ENCODE measurements around the gene SCAND1. TPM values are rescaled to one million over a fixed set of nuclear protein-coding genes. Genes with fewer than 3 reads are reported as not detected.
"Not testable (repeated sequence)": the region's sequence is repeated elsewhere in the genome, so short reads cannot be mapped to it uniquely, and the experiment has no call there.

Gene SCAND1
- total RNA-seq, 1 experiment from 2014 or later: 56.6 TPM

GRCh38 chr20:35968930-35969329, 14.6 kb upstream of the SCAND1 start:
- H3K27me3 ChIP-seq (ENCODE audit: insufficient read depth, low read depth): no peaks in the 10 kb centered on the region
- H3K27ac ChIP-seq: no peak overlapping the region
- TF ChIP-seq, protein P1, sequence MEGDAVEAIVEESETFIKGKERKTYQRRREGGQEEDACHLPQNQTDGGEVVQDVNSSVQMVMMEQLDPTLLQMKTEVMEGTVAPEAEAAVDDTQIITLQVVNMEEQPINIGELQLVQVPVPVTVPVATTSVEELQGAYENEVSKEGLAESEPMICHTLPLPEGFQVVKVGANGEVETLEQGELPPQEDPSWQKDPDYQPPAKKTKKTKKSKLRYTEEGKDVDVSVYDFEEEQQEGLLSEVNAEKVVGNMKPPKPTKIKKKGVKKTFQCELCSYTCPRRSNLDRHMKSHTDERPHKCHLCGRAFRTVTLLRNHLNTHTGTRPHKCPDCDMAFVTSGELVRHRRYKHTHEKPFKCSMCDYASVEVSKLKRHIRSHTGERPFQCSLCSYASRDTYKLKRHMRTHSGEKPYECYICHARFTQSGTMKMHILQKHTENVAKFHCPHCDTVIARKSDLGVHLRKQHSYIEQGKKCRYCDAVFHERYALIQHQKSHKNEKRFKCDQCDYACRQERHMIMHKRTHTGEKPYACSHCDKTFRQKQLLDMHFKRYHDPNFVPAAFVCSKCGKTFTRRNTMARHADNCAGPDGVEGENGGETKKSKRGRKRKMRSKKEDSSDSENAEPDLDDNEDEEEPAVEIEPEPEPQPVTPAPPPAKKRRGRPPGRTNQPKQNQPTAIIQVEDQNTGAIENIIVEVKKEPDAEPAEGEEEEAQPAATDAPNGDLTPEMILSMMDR (conservative IDR thresholded peaks at IDR 0.05): no peak
- TF ChIP-seq EZH2 (IDR thresholded peaks at IDR 0.05; ENCODE audit: low read depth): no peak
- H3F3A ChIP-seq (ENCODE audit: insufficient read depth, low read depth): no peaks in the 10 kb centered on the region
- no peaks in the 10 kb centered on the region for H3K9me3 ChIP-seq (ENCODE audit: insufficient read depth, low read depth)
- no peaks in the 10 kb centered on the region for H3K9me2 ChIP-seq (ENCODE audit: insufficient read depth)
- DNase-seq: peak in 1 of 2 experiments; percentile 68
- H3K36me3 ChIP-seq (ENCODE audit: low read depth): no peaks in the 10 kb centered on the region
- no peak overlapping the region for H2AFZ ChIP-seq
- H4K20me1 ChIP-seq (ENCODE audit: insufficient read depth): no peaks in the 10 kb centered on the region
- no TSS peak for BruUV-seq (replicated peaks)
- H3K4me2 ChIP-seq: peak overlapping the region; percentile 8
- no peak overlapping the region for H3K4me3 ChIP-seq
- ChIA-PET CTCF (no interaction called here), POLR2A (ENCODE audit: unreplicated experiment) (interaction anchor here (0.6 kb wide), 1 partner anchor 464 kb away, joined by 3 read pairs; no protein-coding TSS in a partner anchor)
- H3K4me1 ChIP-seq (replicated peaks; ENCODE audit: insufficient read depth): peaks cover 15% of the 10 kb centered on the region
- intact Hi-C loops (cut with micrococcal nuclease; ENCODE audit: unreplicated experiment): no loop called here
- no peaks in the 10 kb centered on the region for H3K79me2 ChIP-seq (ENCODE audit: low read depth)

- peak within 1 kb of the TSS; percentile 8 for H3K4me2 ChIP-seq
- intact Hi-C loops (cut with micrococcal nuclease; ENCODE audit: unreplicated experiment): no loop called here
- POLR2A ChIA-PET (ENCODE audit: unreplicated experiment): interaction anchor here (0.6 kb wide), 1 partner anchor 465 kb away, joined by 3 read pairs; no protein-coding TSS in a partner anchor
- no peak within 1 kb of the TSS for H3K4me3 ChIP-seq
- H4K20me1 ChIP-seq (ENCODE audit: insufficient read depth): no peaks in the 10 kb centered on the region
- no peaks in the 10 kb centered on the region for H3K27me3 ChIP-seq (ENCODE audit: insufficient read depth, low read depth)
- no peak within 1 kb of the TSS for H3K27ac ChIP-seq
- CTCF ChIA-PET: no interaction called here
- no peak within 1 kb of the TSS for H2AFZ ChIP-seq
- H3K9me3 ChIP-seq (ENCODE audit: insufficient read depth, low read depth): no peaks in the 10 kb centered on the region
- no peaks in the 10 kb centered on the region for H3K9me2 ChIP-seq (ENCODE audit: insufficient read depth)
- TF ChIP-seq EZH2 (IDR thresholded peaks at IDR 0.05; ENCODE audit: low read depth): no peak
- TF ChIP-seq, protein P1 (conservative IDR thresholded peaks at IDR 0.05): no peak
- BruUV-seq (replicated peaks): no TSS peak
- H3K36me3 ChIP-seq (ENCODE audit: low read depth): no peaks in the 10 kb centered on the region
- H3K4me1 ChIP-seq (replicated peaks; ENCODE audit: insufficient read depth): peaks cover 15% of the 10 kb centered on the region
- DNase-seq: no peak
- no peaks in the 10 kb centered on the region for H3K79me2 ChIP-seq (ENCODE audit: low read depth)
- H3F3A ChIP-seq (ENCODE audit: insufficient read depth, low read depth): no peaks in the 10 kb centered on the region
Observed at GRCh38 chr20:35967979-35968640, 13.8 kb upstream of the SCAND1 start, which contains the start of gene CNBD2. Gene CNBD2 (plus strand): TSS chr20:35968590. CDS start chr20:35968763, 173 bp downstream.

DNA sequence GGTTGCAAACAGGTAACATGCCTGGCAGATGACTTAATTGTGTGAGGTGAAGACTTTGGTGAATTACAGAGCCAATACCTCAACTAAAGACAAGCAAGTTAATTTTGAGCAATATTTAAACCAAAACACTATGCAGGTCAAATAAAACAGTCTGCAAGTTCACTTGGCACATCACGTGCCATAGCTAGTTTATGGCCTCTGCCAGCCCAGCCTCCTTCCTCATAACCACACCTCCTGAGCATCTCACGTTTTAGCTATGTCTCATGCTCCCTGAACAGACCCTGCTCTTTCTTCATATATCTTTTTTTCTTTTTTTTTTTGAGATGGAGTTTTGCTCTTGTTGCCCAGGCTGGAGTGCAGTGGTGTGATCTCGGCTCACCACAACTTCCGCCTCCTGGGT, 9.6 kb upstream of the SCAND1 start:
- intact Hi-C loops (cut with micrococcal nuclease; ENCODE audit: unreplicated experiment): no loop called here
- CTCF ChIA-PET: no interaction called here
- POLR2A ChIA-PET (ENCODE audit: unreplicated experiment): no interaction called here

DNA sequence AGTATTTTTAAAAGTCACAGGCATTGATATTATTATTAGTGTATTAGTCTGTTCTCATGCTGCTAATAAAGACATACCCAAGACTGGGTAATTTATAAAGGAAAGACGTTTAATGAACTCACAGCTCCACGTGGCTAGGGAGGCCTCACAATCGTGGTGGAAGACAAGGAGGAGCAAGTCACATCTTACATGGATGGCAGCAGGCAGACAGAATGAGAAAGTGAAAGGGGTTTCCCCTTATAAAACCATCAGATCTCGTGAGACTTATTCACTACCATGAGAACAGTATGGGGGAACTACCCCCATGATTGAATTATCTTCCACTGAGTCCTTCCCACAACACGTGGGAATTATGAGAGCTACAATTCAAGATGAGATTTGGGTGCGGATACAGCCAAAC, 5.0 kb upstream of the SCAND1 start:
- intact Hi-C loops (cut with micrococcal nuclease; ENCODE audit: unreplicated experiment): loop anchor here (10.0 kb wide), 1 partner anchor 494 kb away; no protein-coding TSS in a partner anchor
- H3K9me2 ChIP-seq (ENCODE audit: insufficient read depth); H3K27me3 ChIP-seq (ENCODE audit: insufficient read depth, low read depth); H3K79me2 ChIP-seq (ENCODE audit: low read depth); BruUV-seq (replicated peaks); CTCF ChIA-PET; H3K4me2 ChIP-seq; H3K36me3 ChIP-seq (ENCODE audit: low read depth); H3K4me3 ChIP-seq; H3K9me3 ChIP-seq (ENCODE audit: insufficient read depth, low read depth); H3F3A ChIP-seq (ENCODE audit: insufficient read depth, low read depth); H3K27ac ChIP-seq; H2AFZ ChIP-seq; H4K20me1 ChIP-seq (ENCODE audit: insufficient read depth); DNase-seq; POLR2A ChIA-PET (ENCODE audit: unreplicated experiment): not testable (repeated sequence)
- H3K4me1 ChIP-seq (replicated peaks; ENCODE audit: insufficient read depth): peaks cover 14% of the 10 kb centered on the region

More for the DNA sequence above, 9.6 kb upstream of the SCAND1 start:
- no peak overlapping the region for H3K27ac ChIP-seq
- H3K4me2 ChIP-seq: no peak overlapping the region
- H3K9me2 ChIP-seq (ENCODE audit: insufficient read depth): no peaks in the 10 kb centered on the region
- H4K20me1 ChIP-seq (ENCODE audit: insufficient read depth): no peaks in the 10 kb centered on the region
- H3K4me3 ChIP-seq: no peak overlapping the region
- no peak for DNase-seq
- TF ChIP-seq, protein P1 (conservative IDR thresholded peaks at IDR 0.05): no peak
- no peak for TF ChIP-seq EZH2 (IDR thresholded peaks at IDR 0.05; ENCODE audit: low read depth)
- no peaks in the 10 kb centered on the region for H3F3A ChIP-seq (ENCODE audit: insufficient read depth, low read depth)
- no TSS peak for BruUV-seq (replicated peaks)
- H3K4me1 ChIP-seq (replicated peaks; ENCODE audit: insufficient read depth): peaks cover 5% of the 10 kb centered on the region
- no peak overlapping the region for H2AFZ ChIP-seq
- H3K27me3 ChIP-seq (ENCODE audit: insufficient read depth, low read depth): no peaks in the 10 kb centered on the region
- no peaks in the 10 kb centered on the region for H3K36me3 ChIP-seq (ENCODE audit: low read depth)
- H3K79me2 ChIP-seq (ENCODE audit: low read depth): no peaks in the 10 kb centered on the region
- H3K9me3 ChIP-seq (ENCODE audit: insufficient read depth, low read depth): no peaks in the 10 kb centered on the region

Measured in PC-9 (cell line).